Measurements from ENCODE around the gene PIK3C3.

DNA sequence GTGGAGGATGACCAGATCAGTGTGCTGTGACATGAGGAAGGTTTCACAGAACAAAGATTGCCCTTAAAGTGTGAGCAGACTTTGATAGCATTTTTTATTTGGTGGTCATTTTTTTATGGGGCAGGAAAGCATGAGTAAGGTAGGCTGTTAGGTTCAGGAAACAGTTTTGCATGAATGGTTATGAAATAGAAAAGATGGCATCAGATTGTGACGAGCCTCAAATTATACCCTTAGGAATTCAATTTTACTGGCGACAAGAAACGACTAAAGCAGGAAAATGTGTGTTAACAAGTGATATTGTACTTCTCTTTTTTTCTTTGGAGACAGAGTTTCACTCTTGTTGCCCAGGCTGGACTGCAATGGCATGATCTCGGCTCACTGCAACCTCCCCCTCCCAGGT lies 44.7 kb downstream of the PIK3C3 start:
- TF ChIP-seq EZH2 (IDR thresholded peaks at IDR 0.05; ENCODE audit: borderline replicate concordance, insufficient read depth, low read length, poor library complexity, severe bottlenecking) (no peak), REST (IDR thresholded peaks at IDR 0.05; ENCODE audit: borderline replicate concordance) (no peak), RAD21 (conservative IDR thresholded peaks at IDR 0.05) (no peak)
- TF ChIP-seq, protein P1, sequence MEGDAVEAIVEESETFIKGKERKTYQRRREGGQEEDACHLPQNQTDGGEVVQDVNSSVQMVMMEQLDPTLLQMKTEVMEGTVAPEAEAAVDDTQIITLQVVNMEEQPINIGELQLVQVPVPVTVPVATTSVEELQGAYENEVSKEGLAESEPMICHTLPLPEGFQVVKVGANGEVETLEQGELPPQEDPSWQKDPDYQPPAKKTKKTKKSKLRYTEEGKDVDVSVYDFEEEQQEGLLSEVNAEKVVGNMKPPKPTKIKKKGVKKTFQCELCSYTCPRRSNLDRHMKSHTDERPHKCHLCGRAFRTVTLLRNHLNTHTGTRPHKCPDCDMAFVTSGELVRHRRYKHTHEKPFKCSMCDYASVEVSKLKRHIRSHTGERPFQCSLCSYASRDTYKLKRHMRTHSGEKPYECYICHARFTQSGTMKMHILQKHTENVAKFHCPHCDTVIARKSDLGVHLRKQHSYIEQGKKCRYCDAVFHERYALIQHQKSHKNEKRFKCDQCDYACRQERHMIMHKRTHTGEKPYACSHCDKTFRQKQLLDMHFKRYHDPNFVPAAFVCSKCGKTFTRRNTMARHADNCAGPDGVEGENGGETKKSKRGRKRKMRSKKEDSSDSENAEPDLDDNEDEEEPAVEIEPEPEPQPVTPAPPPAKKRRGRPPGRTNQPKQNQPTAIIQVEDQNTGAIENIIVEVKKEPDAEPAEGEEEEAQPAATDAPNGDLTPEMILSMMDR (IDR thresholded peaks at IDR 0.05; ENCODE audit: poor library complexity, severe bottlenecking) = no peak

All from neural cell (in vitro differentiated cells).